NCI-H446 treated with DMSO at 0.1 percent for 48 hours (cell line): Measurements from ENCODE around the gene NOL4L.

Source experiments
- DNase-seq: peaks from one replicate; lab custom pipeline; 2025; lab: John Stamatoyannopoulos, UW

Gene NOL4L

DNA sequence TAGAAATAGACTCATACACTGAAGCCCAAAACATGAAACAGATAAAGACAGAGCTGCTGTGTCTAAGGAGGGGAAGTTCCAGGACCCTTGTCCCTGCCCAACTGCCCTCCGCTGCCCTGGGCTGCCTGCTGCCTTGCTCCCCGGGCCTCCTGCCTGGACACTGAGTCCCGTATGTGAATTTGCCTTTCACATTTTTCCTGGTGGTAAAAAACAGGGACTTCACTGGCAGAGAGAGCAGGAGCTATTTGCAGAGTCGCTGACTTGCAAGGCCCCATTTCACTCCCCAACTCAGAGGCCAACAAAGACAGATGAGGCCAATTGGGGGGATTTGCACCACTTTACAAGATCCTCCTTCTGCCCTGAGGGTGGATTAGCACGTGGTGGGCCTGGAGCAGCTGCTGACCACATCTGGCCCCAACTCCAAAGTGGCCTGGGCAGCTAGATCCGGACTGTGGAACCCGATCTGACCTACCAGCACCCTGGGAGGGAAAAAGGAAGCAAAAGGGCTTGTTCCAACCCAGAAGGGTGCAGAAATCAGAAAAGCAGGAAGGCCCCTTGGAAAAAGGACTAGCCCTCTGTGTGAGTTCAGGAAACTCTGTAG is 61.4 kb downstream of the NOL4L start:
- no peak for DNase-seq

- DNase-seq: no peak
These were observed 62.1 kb downstream of the NOL4L start for GRCh38 chr20:32522776-32523612.

- DNase-seq: no peak
These were observed 62.7 kb downstream of the NOL4L start for GRCh38 chr20:32522526-32522775.

DNA sequence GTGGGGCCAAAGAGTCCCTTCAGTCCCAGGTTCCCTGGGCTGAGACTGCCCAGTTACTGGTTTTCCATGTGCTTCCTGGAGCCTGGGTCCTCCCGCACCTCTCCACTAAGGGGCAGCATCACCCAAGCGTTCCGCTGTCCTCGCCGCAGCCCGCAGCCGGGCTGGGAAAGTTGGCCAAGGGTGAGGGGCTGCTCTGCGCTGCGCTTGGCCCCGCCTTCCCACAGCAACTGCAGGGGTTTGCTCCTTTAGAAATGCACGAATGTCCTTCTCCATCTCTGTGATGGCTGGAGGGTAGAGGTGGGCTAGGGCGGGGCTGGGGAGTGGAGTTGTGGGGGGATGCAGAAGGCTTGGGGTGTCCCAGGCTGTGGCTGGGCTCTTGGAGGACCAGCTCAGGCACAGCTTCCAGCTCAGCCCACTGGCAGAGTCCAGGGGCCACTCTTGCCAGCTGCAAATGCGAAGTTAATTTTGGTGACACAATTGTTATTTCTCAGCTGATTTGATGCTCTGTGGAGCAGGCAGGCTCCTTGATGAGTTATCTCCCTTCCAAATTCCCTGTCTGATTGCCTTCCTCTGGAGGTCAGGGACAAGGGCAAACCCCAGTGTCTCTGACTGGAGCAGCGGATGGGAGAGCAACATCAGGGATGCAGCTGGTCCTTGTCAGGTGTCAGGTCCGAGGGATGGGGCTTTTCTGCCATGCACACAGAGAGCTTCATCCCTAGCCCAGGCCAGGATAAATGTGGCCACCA is 63.2 kb downstream of the NOL4L start:
- peak; percentile 7 for DNase-seq

DNA sequence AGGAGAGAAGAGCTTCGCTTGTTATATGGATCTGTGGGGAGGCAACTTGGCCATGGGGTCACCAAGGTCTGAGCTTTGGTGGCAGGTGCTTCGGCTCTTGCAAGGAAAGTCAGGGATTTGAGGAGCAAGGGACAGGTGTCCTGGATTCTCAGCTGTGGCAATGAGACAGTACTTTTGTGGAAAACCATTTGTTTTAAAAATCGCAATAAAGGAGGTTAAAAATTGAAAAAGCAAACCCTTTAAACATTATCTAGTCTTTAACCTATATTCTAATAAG is 64.3 kb downstream of the NOL4L start:
- DNase-seq: no peak

DNA sequence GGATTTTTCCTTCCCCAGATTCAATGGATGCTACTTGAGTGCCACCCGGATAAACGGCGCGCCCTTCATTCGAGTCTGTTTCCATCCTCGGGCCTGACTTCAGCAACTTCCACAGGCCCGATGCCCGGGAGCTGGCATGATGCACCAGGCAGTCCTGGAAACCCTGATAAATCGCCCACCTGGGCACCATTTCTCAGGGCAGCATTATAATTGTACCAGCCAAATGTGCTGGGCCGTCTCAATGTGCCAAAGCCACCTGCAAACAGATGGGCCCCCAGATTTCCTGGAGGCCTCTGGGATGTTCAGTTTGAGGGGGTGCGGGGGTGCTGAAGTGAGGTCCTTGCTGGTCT is 65.8 kb downstream of the NOL4L start:
- DNase-seq: no peak

- DNase-seq: no peak
These were observed 66.3 kb downstream of the NOL4L start for GRCh38 chr20:32518593-32519380.

DNA sequence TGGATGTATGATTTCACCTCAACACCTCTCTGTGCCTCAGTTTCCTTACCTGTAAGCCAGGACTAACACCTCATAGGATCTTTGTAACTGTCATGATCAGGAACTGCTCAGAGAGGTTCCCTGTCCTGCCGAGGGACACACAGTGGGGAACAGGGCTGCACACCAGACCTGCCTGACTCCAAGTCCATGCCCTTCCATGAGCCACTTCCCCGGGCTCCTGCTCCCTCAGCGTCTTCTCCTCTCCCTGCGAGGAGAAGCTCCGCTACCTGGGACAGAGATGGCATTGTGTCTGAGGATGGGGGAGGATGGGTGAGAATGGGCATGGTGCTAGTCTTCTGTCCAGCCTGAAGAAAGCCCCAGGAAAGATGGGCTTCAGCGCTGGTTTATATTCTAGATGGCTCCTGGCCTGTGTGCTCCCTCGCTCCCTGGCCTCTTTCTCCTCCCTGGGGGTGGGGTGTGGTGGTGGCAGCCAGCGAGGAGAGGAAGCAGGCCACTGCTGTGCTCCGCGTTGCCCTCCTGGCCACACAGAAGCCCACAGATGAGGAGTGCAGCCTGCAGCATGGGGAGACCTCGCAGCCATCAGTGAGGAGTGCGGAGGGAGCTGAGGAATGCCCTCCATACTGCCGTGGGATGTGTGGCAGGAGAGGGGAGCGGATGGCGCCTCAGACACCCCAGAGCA is 67.1 kb downstream of the NOL4L start:
- no peak for DNase-seq

DNA sequence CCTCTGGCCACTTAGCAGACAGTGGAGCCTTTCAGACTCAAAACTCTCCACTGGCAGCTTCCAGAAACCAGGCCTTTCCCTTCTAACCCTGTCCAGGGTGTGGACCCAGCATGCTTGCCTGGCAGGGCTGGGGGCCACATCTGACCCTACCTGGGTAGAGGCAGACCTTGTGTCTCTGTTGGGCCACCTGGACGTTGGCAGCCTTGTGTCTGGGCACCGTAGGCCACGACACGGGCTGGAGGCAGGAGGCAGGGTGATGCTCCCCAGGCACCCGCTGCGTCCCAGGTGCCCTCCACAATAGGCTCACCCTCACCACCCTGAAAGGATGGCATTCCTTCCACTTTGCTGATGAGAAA is 67.6 kb downstream of the NOL4L start:
- no peak for DNase-seq

DNA sequence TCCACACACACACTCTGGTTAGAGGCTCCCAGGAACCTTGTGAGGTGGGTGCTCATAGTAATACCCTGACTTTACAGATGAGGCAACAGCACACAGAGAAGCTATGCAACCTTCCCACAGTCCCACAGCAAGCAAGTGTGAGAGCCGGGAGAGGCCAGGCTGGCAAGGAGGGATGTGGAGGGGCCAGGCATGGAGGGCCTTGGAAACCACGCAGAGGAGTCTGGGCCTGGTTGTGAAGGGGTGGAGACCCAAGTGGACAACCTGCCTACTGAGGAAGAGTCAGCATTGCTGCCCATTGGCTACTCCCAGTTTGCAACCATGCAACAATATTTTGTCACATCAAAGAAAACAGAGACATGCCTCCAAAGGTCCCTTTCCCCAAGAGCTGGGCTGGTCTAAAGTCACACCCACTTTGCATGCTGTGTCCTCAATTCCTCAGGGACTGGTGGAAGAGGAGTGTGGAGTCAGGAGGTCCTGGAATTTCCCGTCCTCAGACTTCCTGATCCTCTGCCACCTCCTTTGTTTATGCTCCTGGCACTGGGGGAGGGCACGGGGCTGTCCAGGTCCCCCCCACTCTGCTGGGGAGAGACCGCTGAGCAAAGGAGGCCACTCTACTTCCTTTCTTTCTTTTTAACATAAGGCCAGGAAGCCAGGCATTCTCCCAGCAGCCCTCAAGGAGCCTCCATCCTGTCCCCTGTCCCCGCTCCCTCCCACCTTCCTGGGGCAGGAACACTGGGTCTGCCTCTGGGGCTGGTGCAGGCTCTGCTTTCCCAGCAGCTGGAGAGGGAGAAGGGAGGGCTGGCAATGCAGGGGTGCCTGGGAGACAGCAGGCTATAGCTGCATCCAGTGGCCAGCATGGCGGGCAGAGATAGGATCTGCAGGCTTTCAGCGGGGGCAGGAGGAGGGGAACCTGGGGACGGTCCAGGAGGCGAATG is 68.3 kb downstream of the NOL4L start:
- DNase-seq: no peak

GRCh38 chr20:32515631-32516101 is 69.5 kb downstream of the NOL4L start:
- no peak for DNase-seq

- no peak for DNase-seq
These were observed 70.4 kb downstream of the NOL4L start for GRCh38 chr20:32514760-32515159.

- DNase-seq: no peak
These were observed 71.9 kb downstream of the NOL4L start for GRCh38 chr20:32513031-32513866.

DNA sequence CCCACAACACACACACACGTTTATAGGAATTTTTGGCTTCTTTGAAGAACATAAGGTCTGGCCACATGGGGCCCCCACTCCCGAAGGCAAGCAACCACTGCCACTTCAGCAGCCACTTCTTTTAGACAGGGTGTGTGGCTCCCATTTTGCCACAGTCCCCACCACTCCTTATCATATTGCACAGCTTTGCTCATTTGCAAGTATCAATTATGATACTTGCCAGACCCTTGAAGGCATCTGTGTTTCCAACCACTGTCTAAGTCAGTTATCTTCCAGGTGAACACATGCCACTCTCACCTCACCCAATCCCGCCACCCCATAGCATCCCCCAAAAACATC is 73.1 kb downstream of the NOL4L start:
- DNase-seq: no peak

- DNase-seq: no peak
These were observed 73.6 kb downstream of the NOL4L start for GRCh38 chr20:32511358-32512046.

- no peak for DNase-seq
These were observed 74.4 kb downstream of the NOL4L start for GRCh38 chr20:32510601-32511357.

GRCh38 chr20:32510120-32510600 is 75.0 kb downstream of the NOL4L start:
- no peak for DNase-seq

DNA sequence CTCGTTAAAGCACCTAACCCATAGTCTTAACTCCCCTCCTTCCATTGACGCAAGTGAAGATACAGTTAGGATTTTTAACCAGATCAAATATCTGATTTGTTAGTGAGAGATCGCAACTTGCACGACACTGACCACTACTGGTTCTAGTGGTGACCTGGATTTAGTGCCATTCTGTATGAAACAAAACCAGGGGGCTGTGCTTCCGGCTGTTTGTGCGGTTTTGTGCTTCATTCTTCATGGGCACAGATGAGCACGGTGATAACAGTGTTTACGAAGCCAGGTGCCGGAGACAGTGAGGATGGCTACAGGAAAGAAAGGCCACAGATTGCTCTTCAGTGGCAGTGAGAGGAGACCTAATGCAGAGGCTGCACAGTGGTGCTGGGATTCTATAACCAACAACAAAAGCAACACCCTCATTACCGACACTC is 75.5 kb downstream of the NOL4L start:
- DNase-seq: no peak

GRCh38 chr20:32508775-32509119 is 76.4 kb downstream of the NOL4L start:
- no peak for DNase-seq
